GM06990 (cell line): ENCODE results near the gene PRKCB.

Experiments used
- DNase-seq: peaks from one replicate; pipeline ENCODE4 v3.0.0-alpha.2; 2011; ENCODE audit not compliant: insufficient read length; ENCODE audit errors: extremely low read depth
- H3K27me3 ChIP-seq: replicated peaks from 2 replicates; pipeline ENCODE4 v1.6.0; 2011; ENCODE audit warnings: low read length; ENCODE audit not compliant: control insufficient read depth, insufficient read depth
- H3K36me3 ChIP-seq: 2 replicates; pipeline ENCODE4 v1.5.1; 2011; ENCODE audit warnings: low read length; ENCODE audit not compliant: control insufficient read depth, insufficient read depth
- H3K4me3 ChIP-seq: replicated peaks from 2 replicates; pipeline ENCODE4 v1.5.1; 2011; ENCODE audit warnings: low read depth, mild to moderate bottlenecking, control low read depth, low read length
- TF ChIP-seq, protein P1 (sequence below): IDR thresholded peaks from 2 replicates; pipeline ENCODE4 v1.5.1; 2011; ENCODE audit warnings: low read length, control low read depth, mild to moderate bottlenecking, inconsistent platforms; ENCODE audit not compliant: insufficient read depth, poor library complexity, severe bottlenecking

PRKCB gene

GRCh38 chr16:24113115-24113745, 277.4 kb downstream of the PRKCB start:
- Histone ChIP-seq H3K27me3 (no peaks in the 10 kb centered on the region), H3K4me3 (no peak overlapping the region), H3K36me3 (peaks cover 7% of the 10 kb centered on the region)
- no peak for DNase-seq
- TF ChIP-seq, protein P1, sequence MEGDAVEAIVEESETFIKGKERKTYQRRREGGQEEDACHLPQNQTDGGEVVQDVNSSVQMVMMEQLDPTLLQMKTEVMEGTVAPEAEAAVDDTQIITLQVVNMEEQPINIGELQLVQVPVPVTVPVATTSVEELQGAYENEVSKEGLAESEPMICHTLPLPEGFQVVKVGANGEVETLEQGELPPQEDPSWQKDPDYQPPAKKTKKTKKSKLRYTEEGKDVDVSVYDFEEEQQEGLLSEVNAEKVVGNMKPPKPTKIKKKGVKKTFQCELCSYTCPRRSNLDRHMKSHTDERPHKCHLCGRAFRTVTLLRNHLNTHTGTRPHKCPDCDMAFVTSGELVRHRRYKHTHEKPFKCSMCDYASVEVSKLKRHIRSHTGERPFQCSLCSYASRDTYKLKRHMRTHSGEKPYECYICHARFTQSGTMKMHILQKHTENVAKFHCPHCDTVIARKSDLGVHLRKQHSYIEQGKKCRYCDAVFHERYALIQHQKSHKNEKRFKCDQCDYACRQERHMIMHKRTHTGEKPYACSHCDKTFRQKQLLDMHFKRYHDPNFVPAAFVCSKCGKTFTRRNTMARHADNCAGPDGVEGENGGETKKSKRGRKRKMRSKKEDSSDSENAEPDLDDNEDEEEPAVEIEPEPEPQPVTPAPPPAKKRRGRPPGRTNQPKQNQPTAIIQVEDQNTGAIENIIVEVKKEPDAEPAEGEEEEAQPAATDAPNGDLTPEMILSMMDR: no peak

DNA sequence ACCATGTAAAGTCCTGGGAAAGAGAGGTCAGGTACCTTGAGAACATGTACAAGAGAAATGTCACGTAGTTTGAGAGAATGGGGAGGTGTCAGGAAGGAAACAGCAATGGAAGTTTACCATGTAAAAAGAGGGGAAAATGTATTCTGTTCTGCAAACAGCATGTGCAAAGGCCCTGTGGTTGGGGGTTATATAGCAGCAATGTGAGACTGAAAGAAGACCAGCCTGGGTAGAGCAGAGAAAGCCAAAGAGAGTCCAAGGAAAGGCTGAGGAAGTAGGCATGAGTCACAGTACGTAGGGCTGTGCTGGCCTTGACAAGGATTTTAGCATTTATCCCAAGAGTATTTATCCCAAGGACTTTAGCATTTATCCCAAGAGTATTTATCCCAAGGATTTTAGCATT, 279.1 kb downstream of the PRKCB start:
- no peaks in the 10 kb centered on the region for H3K27me3 ChIP-seq
- H3K4me3 ChIP-seq: no peak overlapping the region
- TF ChIP-seq, protein P1: no peak
- H3K36me3 ChIP-seq: peaks cover 11% of the 10 kb centered on the region
- DNase-seq: no peak

- TF ChIP-seq, protein P1: no peak
- DNase-seq: no peak
- Histone ChIP-seq H3K4me3 (no peak overlapping the region), H3K36me3 (peaks cover 12% of the 10 kb centered on the region), H3K27me3 (no peaks in the 10 kb centered on the region)
Measured at GRCh38 chr16:24116046-24116776, 280.4 kb downstream of the PRKCB start.

GRCh38 chr16:24116989-24117388, 281.2 kb downstream of the PRKCB start:
- H3K36me3 ChIP-seq: peaks cover 12% of the 10 kb centered on the region
- no peak overlapping the region for H3K4me3 ChIP-seq
- DNase-seq: no peak
- TF ChIP-seq, protein P1: no peak
- H3K27me3 ChIP-seq: no peaks in the 10 kb centered on the region

DNA sequence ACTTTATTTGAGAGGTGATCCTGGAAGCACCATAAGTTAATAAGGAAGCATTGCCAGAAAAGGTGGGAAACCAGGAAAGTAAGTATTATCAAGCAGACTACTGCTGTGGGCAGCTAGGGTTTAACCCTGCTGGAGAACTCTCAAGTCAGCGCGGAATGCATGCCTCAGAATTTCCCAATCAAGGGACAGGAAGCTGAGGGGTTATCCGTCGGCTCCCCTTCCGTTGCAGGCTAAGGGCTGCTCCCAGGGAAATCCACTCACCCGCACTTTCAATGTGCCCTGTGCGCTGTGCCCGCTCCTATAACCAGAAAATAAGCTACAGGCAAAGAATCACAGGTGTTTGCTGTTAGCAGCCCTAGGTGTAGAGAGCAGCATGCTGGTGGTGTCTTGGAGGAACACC, 281.9 kb downstream of the PRKCB start:
- TF ChIP-seq, protein P1: no peak
- no peak overlapping the region for H3K4me3 ChIP-seq
- peaks cover 15% of the 10 kb centered on the region for H3K36me3 ChIP-seq
- H3K27me3 ChIP-seq: no peaks in the 10 kb centered on the region
- no peak for DNase-seq
